ENCODE data around the gene CLDN24.
"Not testable (repeated sequence)": the region's sequence is repeated elsewhere in the genome, so short reads cannot be mapped to it uniquely, and the experiment has no call there.

Gene CLDN24

DNA sequence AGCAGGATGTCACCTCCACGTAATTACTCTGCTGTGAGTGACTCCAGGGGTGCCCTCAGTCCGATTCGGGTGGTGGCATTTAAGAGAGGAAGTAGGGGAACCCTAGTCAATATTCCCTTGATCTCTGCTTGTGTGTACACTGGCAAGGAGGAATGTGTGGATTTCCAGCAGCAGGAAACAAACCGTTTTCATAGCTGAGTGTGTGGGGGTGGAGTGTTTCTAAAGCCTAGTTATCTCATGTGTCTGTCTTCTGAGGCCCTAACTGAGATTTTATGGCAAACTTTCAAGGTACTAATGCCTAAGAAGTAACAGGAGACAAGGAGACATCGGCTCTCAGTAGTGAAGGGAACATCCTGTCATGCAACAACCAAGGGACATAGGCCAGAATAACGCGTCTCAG lies 6.6 kb upstream of the CLDN24 start:
- DNase-seq (ENCODE audit: low read depth in 1 of 2, low spot score in 1 of 2) = no peak
- no peak overlapping the region for H3K27ac ChIP-seq (replicated peaks)
- no peaks in the 10 kb centered on the region for H3K27me3 ChIP-seq (ENCODE audit: insufficient read depth, poor library complexity, severe bottlenecking)
- TF ChIP-seq, protein P1, sequence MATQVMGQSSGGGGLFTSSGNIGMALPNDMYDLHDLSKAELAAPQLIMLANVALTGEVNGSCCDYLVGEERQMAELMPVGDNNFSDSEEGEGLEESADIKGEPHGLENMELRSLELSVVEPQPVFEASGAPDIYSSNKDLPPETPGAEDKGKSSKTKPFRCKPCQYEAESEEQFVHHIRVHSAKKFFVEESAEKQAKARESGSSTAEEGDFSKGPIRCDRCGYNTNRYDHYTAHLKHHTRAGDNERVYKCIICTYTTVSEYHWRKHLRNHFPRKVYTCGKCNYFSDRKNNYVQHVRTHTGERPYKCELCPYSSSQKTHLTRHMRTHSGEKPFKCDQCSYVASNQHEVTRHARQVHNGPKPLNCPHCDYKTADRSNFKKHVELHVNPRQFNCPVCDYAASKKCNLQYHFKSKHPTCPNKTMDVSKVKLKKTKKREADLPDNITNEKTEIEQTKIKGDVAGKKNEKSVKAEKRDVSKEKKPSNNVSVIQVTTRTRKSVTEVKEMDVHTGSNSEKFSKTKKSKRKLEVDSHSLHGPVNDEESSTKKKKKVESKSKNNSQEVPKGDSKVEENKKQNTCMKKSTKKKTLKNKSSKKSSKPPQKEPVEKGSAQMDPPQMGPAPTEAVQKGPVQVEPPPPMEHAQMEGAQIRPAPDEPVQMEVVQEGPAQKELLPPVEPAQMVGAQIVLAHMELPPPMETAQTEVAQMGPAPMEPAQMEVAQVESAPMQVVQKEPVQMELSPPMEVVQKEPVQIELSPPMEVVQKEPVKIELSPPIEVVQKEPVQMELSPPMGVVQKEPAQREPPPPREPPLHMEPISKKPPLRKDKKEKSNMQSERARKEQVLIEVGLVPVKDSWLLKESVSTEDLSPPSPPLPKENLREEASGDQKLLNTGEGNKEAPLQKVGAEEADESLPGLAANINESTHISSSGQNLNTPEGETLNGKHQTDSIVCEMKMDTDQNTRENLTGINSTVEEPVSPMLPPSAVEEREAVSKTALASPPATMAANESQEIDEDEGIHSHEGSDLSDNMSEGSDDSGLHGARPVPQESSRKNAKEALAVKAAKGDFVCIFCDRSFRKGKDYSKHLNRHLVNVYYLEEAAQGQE (IDR thresholded peaks at IDR 0.05; ENCODE audit: insufficient replicate concordance, low read depth) = no peak
- TF ChIP-seq POLR2AphosphoS5 (IDR thresholded peaks at IDR 0.05; ENCODE audit: low read depth) (no peak), SPI1 (IDR thresholded peaks at IDR 0.05; ENCODE audit: borderline replicate concordance, low read depth) (no peak), CTCF (IDR thresholded peaks at IDR 0.05; ENCODE audit: insufficient read depth, low read length) (no peak), GABPA (IDR thresholded peaks at IDR 0.05; ENCODE audit: low read depth) (no peak)
- H3K4me3 ChIP-seq (replicated peaks; ENCODE audit: insufficient read depth, low read length) = no peak overlapping the region

DNA sequence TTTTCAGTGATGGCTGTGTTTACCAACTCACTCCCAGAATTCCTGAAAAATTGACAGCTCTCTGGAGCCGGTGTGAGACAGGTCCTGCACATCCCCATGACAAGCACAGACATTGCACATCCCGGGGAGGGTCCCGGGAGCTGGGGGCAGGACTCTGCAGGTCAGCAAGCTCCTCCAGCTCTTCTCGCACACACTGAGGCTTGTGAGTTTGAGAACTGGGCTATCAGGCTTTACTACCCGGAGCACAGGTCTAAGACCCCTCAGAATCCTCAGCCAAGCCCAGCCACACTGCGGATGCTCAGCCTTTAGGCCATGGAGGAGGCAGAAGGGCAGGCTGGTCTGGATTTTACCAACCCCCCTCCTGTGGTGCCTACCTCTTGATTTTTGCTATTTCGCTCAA lies 5.6 kb upstream of the CLDN24 start:
- TF ChIP-seq SPI1 (IDR thresholded peaks at IDR 0.05; ENCODE audit: borderline replicate concordance, low read depth) (no peak), POLR2AphosphoS5 (IDR thresholded peaks at IDR 0.05; ENCODE audit: low read depth) (no peak)
- Histone ChIP-seq H3K27me3 (ENCODE audit: insufficient read depth, poor library complexity, severe bottlenecking) (no peaks in the 10 kb centered on the region), H3K4me3 (replicated peaks; ENCODE audit: insufficient read depth, low read length) (no peak overlapping the region), H3K27ac (replicated peaks) (no peak overlapping the region)
- no peak for DNase-seq (ENCODE audit: low read depth in 1 of 2, low spot score in 1 of 2)

- Histone ChIP-seq H3K4me3 (replicated peaks; ENCODE audit: insufficient read depth, low read length) (no peak overlapping the region), H3K27me3 (ENCODE audit: insufficient read depth, poor library complexity, severe bottlenecking) (no peaks in the 10 kb centered on the region), H3K27ac (replicated peaks) (no peak overlapping the region)
- DNase-seq (ENCODE audit: low read depth in 1 of 2, low spot score in 1 of 2) = no peak
- TF ChIP-seq SPI1 (IDR thresholded peaks at IDR 0.05; ENCODE audit: borderline replicate concordance, low read depth) = no peak
These were observed 4.6 kb upstream of the CLDN24 start for GRCh38 chr4:183326853-183327252.

- not testable (repeated sequence) for DNase-seq (ENCODE audit: low read depth in 1 of 2, low spot score in 1 of 2); H3K4me3 ChIP-seq (replicated peaks; ENCODE audit: insufficient read depth, low read length); H3K27ac ChIP-seq (replicated peaks); H3K27me3 ChIP-seq (ENCODE audit: insufficient read depth, poor library complexity, severe bottlenecking)
These were observed 4.2 kb upstream of the CLDN24 start for GRCh38 chr4:183326387-183326786.

DNA sequence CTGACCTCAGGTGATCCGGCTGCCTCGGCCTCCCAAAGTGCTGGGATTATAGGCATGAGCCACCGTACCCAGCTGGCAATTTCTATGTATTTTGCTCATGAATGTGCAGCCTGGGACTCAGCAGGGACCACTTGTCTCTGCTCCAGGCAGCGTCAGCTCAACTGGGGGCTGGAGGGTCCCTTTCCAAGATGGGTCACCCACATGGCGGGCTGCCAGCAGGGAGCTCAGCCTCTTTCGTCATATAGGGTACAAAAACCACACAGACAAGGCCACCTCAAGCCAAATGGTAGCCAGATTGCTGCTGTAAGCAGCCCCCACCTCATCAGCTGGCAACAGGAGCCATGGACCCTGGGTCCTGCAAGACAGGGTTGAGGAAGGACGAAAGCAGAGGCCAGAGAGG lies 2.4 kb upstream of the CLDN24 start:
- Histone ChIP-seq H3K27me3 (ENCODE audit: insufficient read depth, poor library complexity, severe bottlenecking) (no peaks in the 10 kb centered on the region), H3K27ac (replicated peaks) (no peak overlapping the region), H3K4me3 (replicated peaks; ENCODE audit: insufficient read depth, low read length) (no peak overlapping the region)
- no peak for DNase-seq (ENCODE audit: low read depth in 1 of 2, low spot score in 1 of 2)
- TF ChIP-seq SPI1 (IDR thresholded peaks at IDR 0.05; ENCODE audit: borderline replicate concordance, low read depth) (no peak), GABPA (IDR thresholded peaks at IDR 0.05; ENCODE audit: low read depth) (no peak), CTCF (IDR thresholded peaks at IDR 0.05; ENCODE audit: insufficient read depth, low read length) (no peak), POLR2AphosphoS5 (IDR thresholded peaks at IDR 0.05; ENCODE audit: low read depth) (no peak)
- TF ChIP-seq, protein P1 (IDR thresholded peaks at IDR 0.05; ENCODE audit: insufficient replicate concordance, low read depth) = no peak

DNA sequence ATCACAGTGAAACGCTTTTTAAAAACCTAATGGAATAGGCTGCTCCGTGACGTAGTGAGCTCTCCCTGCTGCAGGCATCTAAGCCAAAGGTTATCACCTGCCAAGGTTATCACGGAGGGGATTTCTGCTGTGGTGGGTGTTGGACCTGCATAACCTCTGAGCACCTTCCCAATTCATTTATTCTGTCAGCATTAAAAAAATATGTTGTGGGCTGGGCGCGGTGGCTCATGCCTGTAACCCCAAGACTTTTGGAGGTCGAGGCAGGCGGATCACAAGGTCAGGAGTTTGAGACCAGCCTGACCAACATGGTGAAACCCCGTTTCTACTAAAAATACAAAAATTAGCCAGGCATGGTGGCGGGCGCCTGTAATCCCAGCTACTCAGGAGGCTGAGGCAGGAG lies 1.8 kb upstream of the CLDN24 start:
- not testable (repeated sequence) for DNase-seq (ENCODE audit: low read depth in 1 of 2, low spot score in 1 of 2); H3K27ac ChIP-seq (replicated peaks); H3K27me3 ChIP-seq (ENCODE audit: insufficient read depth, poor library complexity, severe bottlenecking); H3K4me3 ChIP-seq (replicated peaks; ENCODE audit: insufficient read depth, low read length)
